GM18502 (cell line): ENCODE measurements around the gene GSK3B.

Experiments used
- ATAC-seq: cut with Tn5 transposase; IDR thresholded peaks from one replicate; pipeline ENCODE4 v1.9.1; 2021; ENCODE audit warnings: mild to moderate bottlenecking; ENCODE audit not compliant: unreplicated experiment, poor library complexity

Gene GSK3B

GRCh38 chr3:120093911-120094775 lies at the start of gene GSK3B:
Gene GSK3B, minus strand, starts transcription at chr3:120094447. Its CDS starts 1,013 bp downstream, at chr3:120093434.
- peak; percentile 36 for ATAC-seq

GRCh38 chr3:120143676-120144075 lies 49.4 kb upstream of the GSK3B start:
- ATAC-seq, result no peak

GRCh38 chr3:120142236-120142635 lies 48.0 kb upstream of the GSK3B start:
- no peak for ATAC-seq

GRCh38 chr3:120140098-120140742 lies 46.0 kb upstream of the GSK3B start:
- no peak for ATAC-seq

GRCh38 chr3:120139140-120139539 lies 44.9 kb upstream of the GSK3B start:
- no peak for ATAC-seq

GRCh38 chr3:120137548-120137947 lies 43.3 kb upstream of the GSK3B start:
- no peak for ATAC-seq

- no peak for ATAC-seq
These were observed 36.4 kb upstream of the GSK3B start for GRCh38 chr3:120130656-120131055.

- no peak for ATAC-seq
These were observed 35.7 kb upstream of the GSK3B start for GRCh38 chr3:120129718-120130513.

- ATAC-seq, result no peak
These were observed 34.8 kb upstream of the GSK3B start for GRCh38 chr3:120129051-120129450.

GRCh38 chr3:120125992-120126391 lies 31.7 kb upstream of the GSK3B start:
- no peak for ATAC-seq

- no peak for ATAC-seq
These were observed 25.7 kb upstream of the GSK3B start for GRCh38 chr3:120119846-120120510.

- ATAC-seq, result no peak
These were observed 20.7 kb upstream of the GSK3B start for GRCh38 chr3:120114981-120115380.

- no peak for ATAC-seq
These were observed 20.1 kb upstream of the GSK3B start for GRCh38 chr3:120114376-120114775.

GRCh38 chr3:120113128-120114116 lies 19.2 kb upstream of the GSK3B start:
- no peak for ATAC-seq

- no peak for ATAC-seq
These were observed 17.7 kb upstream of the GSK3B start for GRCh38 chr3:120111898-120112297.

GRCh38 chr3:120103276-120103675 lies 9.0 kb upstream of the GSK3B start:
- no peak for ATAC-seq

- ATAC-seq, result no peak
These were observed 8.4 kb upstream of the GSK3B start for GRCh38 chr3:120102674-120103073.

- no peak for ATAC-seq
These were observed 8.0 kb upstream of the GSK3B start for GRCh38 chr3:120102232-120102631.

GRCh38 chr3:120101624-120102023 lies 7.4 kb upstream of the GSK3B start:
- ATAC-seq, result no peak
